Transverse colon (tissue), 4 donors: ENCODE results near the gene RCCD1.

Experiments used
- POLR2A ChIP-seq: fragments of 450-650 bp; IDR thresholded peaks from one replicate; pipeline ENCODE4 v1.6.1; 2016; ENCODE audit warnings: antibody characterized with exemption, mild to moderate bottlenecking, moderate library complexity
- POLR2AphosphoS5 ChIP-seq, 3 donors: sonication (generic); formaldehyde crosslinking; IDR thresholded peaks; one replicate each; pipeline ENCODE4 v1.6.1; 2016; ENCODE audit warnings: antibody characterized with exemption in 3 of 3
- TF ChIP-seq, protein P1 (sequence below), 5 experiments: fragments of 200-600 bp in 3 of 5; fragments of 450-650 bp in 2 of 5; sonication (generic) in 3 of 5; IDR thresholded peaks; 1 replicate in 2 of 5; 2 replicates in 3 of 5; pipeline ENCODE4 v1.5.1; 2016 to 2017; ENCODE audit warnings: antibody characterized with exemption in 5 of 5, inconsistent platforms in 3 of 5, mild to moderate bottlenecking in 2 of 5, moderate library complexity in 1 of 5

DNA sequence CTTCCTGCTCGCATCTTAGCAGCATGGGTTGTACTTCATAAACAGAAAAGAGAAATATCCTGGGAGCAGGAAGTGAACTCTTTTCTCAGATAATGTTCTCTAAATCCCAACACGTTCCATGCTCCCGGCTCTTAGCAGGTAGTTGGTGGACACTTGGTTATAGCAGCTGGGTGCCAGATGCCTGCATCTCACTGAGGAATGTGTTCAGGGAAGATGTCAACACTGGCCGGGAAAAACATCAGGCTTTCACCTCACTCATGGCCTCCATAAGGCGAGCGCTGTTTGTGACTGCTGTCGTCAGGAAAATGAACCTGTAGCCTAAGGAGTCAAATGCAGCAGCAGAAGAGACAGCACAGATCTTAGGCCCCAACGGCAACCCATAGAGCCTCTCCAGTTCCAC, 44.1 kb downstream of the RCCD1 start:
- TF ChIP-seq, protein P1, sequence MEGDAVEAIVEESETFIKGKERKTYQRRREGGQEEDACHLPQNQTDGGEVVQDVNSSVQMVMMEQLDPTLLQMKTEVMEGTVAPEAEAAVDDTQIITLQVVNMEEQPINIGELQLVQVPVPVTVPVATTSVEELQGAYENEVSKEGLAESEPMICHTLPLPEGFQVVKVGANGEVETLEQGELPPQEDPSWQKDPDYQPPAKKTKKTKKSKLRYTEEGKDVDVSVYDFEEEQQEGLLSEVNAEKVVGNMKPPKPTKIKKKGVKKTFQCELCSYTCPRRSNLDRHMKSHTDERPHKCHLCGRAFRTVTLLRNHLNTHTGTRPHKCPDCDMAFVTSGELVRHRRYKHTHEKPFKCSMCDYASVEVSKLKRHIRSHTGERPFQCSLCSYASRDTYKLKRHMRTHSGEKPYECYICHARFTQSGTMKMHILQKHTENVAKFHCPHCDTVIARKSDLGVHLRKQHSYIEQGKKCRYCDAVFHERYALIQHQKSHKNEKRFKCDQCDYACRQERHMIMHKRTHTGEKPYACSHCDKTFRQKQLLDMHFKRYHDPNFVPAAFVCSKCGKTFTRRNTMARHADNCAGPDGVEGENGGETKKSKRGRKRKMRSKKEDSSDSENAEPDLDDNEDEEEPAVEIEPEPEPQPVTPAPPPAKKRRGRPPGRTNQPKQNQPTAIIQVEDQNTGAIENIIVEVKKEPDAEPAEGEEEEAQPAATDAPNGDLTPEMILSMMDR (IDR thresholded peaks at IDR 0.05) = no peak
- TF ChIP-seq POLR2A (no peak), POLR2AphosphoS5 (IDR thresholded peaks at IDR 0.05) (no peak)
